A673 (cell line): ENCODE data around the gene TNFRSF4. TPM values are rescaled to one million over a fixed set of nuclear protein-coding genes. Genes with fewer than 3 reads are reported as not detected.

Experiments used
- BruUV-seq: library from RNA; stranded (reverse); fragments of 400-500 nt; replicated peaks from 2 replicates; lab custom pipeline; 2021; lab: Mats Ljungman, UMichigan
- CTCF ChIA-PET: fragments of 300-600 bp; sonication (Branson Sonifier 250); formaldehyde crosslinking; loops from one replicate; lab custom pipeline; 2022; ENCODE audit warnings: antibody characterized with exemption; lab: Charles Lee
- POLR2A ChIA-PET: fragments of 300-600 bp; sonication (Branson Sonifier 250); formaldehyde crosslinking; loops from one replicate; lab custom pipeline; 2022; ENCODE audit warnings: antibody characterized with exemption; ENCODE audit not compliant: low non-redundant PET; lab: Charles Lee
- DNase-seq: peaks from one replicate; pipeline ENCODE4 v3.0.0-alpha.2; 2015; ENCODE audit warnings: low spot score
- H3K27ac ChIP-seq: fragments of 200-600 bp; sonication (generic); 2 replicates; pipeline ENCODE4 v1.5.1; 2016; ENCODE audit warnings: mixed run types, low read depth, mild to moderate bottlenecking, mixed read lengths, antibody characterized with exemption, low read length; ENCODE audit not compliant: poor library complexity, severe bottlenecking
- H3K27me3 ChIP-seq: fragments of 200-600 bp; sonication (generic); replicated peaks from 2 replicates; pipeline ENCODE4 v1.6.1; 2017; ENCODE audit warnings: mixed run types, low read depth, mild to moderate bottlenecking, mixed read lengths, antibody characterized with exemption, low read length; ENCODE audit not compliant: insufficient read depth, poor library complexity
- H3K36me3 ChIP-seq: fragments of 200-600 bp; sonication (generic); 2 replicates; pipeline ENCODE4 v1.6.1; 2016; ENCODE audit warnings: mixed run types, mild to moderate bottlenecking, mixed read lengths, antibody characterized with exemption, low read length; ENCODE audit not compliant: insufficient read depth, poor library complexity, severe bottlenecking
- H3K4me1 ChIP-seq: fragments of 200-600 bp; sonication (generic); 2 replicates; pipeline ENCODE4 v1.6.1; 2017; ENCODE audit warnings: mixed run types, mild to moderate bottlenecking, mixed read lengths, antibody characterized with exemption, low read length; ENCODE audit not compliant: insufficient read depth, poor library complexity, severe bottlenecking
- H3K4me3 ChIP-seq: fragments of 200-600 bp; sonication (generic); 2 replicates; pipeline ENCODE4 v1.5.1; 2016; ENCODE audit warnings: low read depth, mixed run types, mild to moderate bottlenecking, mixed read lengths, low read length; ENCODE audit not compliant: poor library complexity, severe bottlenecking
- H3K9me3 ChIP-seq: fragments of 200-600 bp; sonication (generic); 2 replicates; pipeline ENCODE4 v1.6.1; 2016; ENCODE audit warnings: mixed run types, low read depth, mild to moderate bottlenecking, mixed read lengths, antibody characterized with exemption, low read length; ENCODE audit not compliant: poor library complexity, severe bottlenecking
- EZH2 ChIP-seq: fragments of 200-600 bp; sonication (generic); IDR thresholded peaks from 2 replicates; pipeline ENCODE4 v1.6.1; 2017; ENCODE audit warnings: borderline replicate concordance, low read depth, mild to moderate bottlenecking, mixed read lengths, antibody characterized with exemption, low read length; ENCODE audit not compliant: poor library complexity, severe bottlenecking
- intact Hi-C: fragments of 100-400 bp; cut with micrococcal nuclease; formaldehyde crosslinking; loops from one replicate; pipeline ENCODE4 v1.10.0; 2022; ENCODE audit not compliant: unreplicated experiment
- total RNA-seq: library from RNA; stranded (reverse); gene quantifications from 2 replicates; pipeline ENCODE4 v1.2.3, GENCODE V29; 2021
- TF ChIP-seq, protein P1 (sequence below): fragments of 300-800, 200-600 bp; sonication (generic); conservative IDR thresholded peaks from 2 replicates; pipeline ENCODE4 v1.5.1; 2017; ENCODE audit warnings: low read depth, mild to moderate bottlenecking, antibody characterized with exemption, low read length, moderate library complexity, mixed read lengths

TNFRSF4 gene
- total RNA-seq, 1 experiment from 2014 or later: 0.80 TPM

DNA sequence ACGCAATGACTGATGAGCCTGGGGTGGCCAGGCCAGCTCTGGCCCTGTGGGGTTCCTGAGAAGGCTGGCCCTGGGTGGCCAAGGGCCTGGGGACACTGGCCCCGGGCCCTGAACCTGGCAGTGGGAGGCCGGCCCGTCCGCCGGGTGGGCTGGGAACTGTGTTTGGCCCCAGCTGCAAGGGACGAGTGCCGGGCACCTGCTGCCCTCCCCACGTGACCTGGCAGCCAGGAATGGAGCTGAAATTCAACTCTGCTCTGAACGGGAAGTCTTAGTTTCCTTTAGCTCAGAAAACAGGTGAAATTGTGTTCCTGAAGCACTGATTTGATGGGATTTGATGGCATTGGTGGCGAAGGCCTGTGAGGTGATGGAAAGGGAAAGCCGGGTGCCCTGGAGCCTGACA lies 48.5 kb downstream of the TNFRSF4 start:
- Histone ChIP-seq H3K4me1 (peaks cover 14% of the 10 kb centered on the region), H3K27ac (no peak overlapping the region), H3K36me3 (no peaks in the 10 kb centered on the region), H3K9me3 (no peaks in the 10 kb centered on the region), H3K27me3 (no peaks in the 10 kb centered on the region), H3K4me3 (no peak overlapping the region)
- BruUV-seq: no TSS peak
- POLR2A ChIA-PET: interaction anchor here (0.7 kb wide), 1 partner anchor 13 kb away, joined by 3 read pairs; no protein-coding TSS in a partner anchor
- intact Hi-C loops: no loop called here
- CTCF ChIA-PET: no interaction called here
- no peak for DNase-seq
- TF ChIP-seq EZH2: no peak
- TF ChIP-seq, protein P1, sequence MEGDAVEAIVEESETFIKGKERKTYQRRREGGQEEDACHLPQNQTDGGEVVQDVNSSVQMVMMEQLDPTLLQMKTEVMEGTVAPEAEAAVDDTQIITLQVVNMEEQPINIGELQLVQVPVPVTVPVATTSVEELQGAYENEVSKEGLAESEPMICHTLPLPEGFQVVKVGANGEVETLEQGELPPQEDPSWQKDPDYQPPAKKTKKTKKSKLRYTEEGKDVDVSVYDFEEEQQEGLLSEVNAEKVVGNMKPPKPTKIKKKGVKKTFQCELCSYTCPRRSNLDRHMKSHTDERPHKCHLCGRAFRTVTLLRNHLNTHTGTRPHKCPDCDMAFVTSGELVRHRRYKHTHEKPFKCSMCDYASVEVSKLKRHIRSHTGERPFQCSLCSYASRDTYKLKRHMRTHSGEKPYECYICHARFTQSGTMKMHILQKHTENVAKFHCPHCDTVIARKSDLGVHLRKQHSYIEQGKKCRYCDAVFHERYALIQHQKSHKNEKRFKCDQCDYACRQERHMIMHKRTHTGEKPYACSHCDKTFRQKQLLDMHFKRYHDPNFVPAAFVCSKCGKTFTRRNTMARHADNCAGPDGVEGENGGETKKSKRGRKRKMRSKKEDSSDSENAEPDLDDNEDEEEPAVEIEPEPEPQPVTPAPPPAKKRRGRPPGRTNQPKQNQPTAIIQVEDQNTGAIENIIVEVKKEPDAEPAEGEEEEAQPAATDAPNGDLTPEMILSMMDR: no peak

DNA sequence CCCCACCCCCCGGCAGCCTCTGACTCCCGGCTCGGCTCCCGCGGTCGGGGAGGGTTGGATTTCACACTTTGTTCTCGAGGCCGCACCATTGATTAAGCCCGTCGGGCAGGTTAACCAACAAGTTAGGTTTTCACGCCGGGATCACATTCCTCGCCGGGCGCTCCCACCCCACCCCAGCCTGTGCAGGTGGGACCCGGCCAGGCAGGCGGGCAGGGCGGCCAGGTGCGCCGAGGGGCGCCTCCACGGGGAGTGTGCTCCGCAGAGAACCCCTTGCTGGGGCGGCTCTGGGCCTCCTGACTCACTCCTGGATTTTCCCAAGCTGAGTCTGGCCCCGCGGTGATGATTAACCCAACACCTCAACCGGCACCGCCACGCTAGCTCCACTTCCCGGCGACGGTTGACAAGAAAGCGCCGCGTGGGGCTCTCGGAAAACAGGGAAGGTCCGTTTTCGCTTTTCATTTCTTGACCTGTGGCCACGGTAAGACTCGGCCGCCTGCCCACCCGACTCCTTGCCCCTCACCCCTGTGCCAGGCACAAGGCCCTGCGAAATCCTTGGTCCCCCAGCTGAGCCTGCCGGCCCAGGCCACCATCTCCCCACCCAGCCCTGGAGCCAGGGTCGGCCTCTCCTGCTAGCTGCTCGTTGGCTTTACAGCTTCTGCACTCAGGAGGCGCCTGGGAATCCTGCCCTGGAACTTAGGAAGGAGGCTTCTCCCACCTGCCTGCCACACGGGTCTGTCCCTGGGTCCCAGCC lies 49.1 kb downstream of the TNFRSF4 start:
- no peaks in the 10 kb centered on the region for H3K36me3 ChIP-seq
- POLR2A ChIA-PET: interaction anchor here (0.7 kb wide), 1 partner anchor 14 kb away, joined by 3 read pairs; no protein-coding TSS in a partner anchor
- peaks cover 8% of the 10 kb centered on the region for H3K4me1 ChIP-seq
- DNase-seq: no peak
- H3K27me3 ChIP-seq: no peaks in the 10 kb centered on the region
- CTCF ChIA-PET: no interaction called here
- no peak overlapping the region for H3K27ac ChIP-seq
- TF ChIP-seq EZH2: no peak
- TF ChIP-seq, protein P1: no peak
- no TSS peak for BruUV-seq
- H3K4me3 ChIP-seq: no peak overlapping the region
- no peaks in the 10 kb centered on the region for H3K9me3 ChIP-seq
- intact Hi-C loops: no loop called here

DNA sequence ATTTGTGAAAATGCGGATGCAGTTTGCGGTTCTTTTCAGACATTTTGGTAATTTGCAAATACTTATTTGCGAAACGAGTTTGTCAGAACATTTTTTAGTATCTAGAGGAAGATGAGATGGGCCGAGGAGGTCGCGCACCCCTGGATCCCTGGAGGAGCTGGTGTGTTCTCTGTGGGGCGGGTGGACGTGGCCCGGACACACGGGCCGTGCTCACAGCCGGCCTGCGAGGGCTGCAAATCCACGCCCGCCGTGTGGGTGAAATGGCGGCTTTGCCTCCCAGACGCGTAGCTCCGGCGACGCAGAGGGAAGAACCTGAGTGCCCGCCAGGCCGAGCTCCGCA lies 49.6 kb downstream of the TNFRSF4 start:
- TF ChIP-seq EZH2: no peak
- TF ChIP-seq, protein P1: no peak
- Histone ChIP-seq H3K4me1 (peaks cover 3% of the 10 kb centered on the region), H3K9me3 (no peaks in the 10 kb centered on the region), H3K27ac (no peak overlapping the region), H3K4me3 (no peak overlapping the region), H3K36me3 (no peaks in the 10 kb centered on the region), H3K27me3 (no peaks in the 10 kb centered on the region)
- POLR2A ChIA-PET: no interaction called here
- no peak for DNase-seq
- intact Hi-C loops: no loop called here
- CTCF ChIA-PET: no interaction called here
- no TSS peak for BruUV-seq
